DND-41 (cell line): ENCODE measurements around the gene EN1.

ENCODE experiments used
- ATAC-seq: fragments of 200-7000 bp; cut with Tn5 transposase; 3 replicates; pipeline ENCODE4 v1.9.1; 2021; ENCODE audit warnings: low read depth; ENCODE audit not compliant: insufficient read depth
- DNase-seq: peaks from one replicate; pipeline ENCODE4 v3.0.0-alpha.2; 2020
- H2AFZ ChIP-seq: 2 replicates; pipeline ENCODE4 v1.6.0; 2012; ENCODE audit warnings: low read depth, low read length
- H3K27ac ChIP-seq: 2 replicates; pipeline ENCODE4 v1.5.1; 2012; ENCODE audit warnings: low read length, inconsistent platforms
- H3K27me3 ChIP-seq: fragments of 200-600 bp; sonication (generic); 2 replicates; pipeline ENCODE4 v1.6.0; 2012; ENCODE audit warnings: low read length, mild to moderate bottlenecking, inconsistent platforms; ENCODE audit not compliant: insufficient read depth, poor library complexity
- H3K36me3 ChIP-seq: 2 replicates; pipeline ENCODE4 v1.5.1; 2012; ENCODE audit warnings: low read length, inconsistent platforms; ENCODE audit not compliant: insufficient read depth
- H3K4me1 ChIP-seq: 2 replicates; pipeline ENCODE4 v1.5.1; 2012; ENCODE audit warnings: mild to moderate bottlenecking, low read length; ENCODE audit not compliant: insufficient read depth
- H3K4me2 ChIP-seq: 2 replicates; pipeline ENCODE4 v1.6.0; 2012; ENCODE audit warnings: mild to moderate bottlenecking, moderate library complexity, low read length, inconsistent platforms; ENCODE audit not compliant: insufficient read depth
- H3K4me3 ChIP-seq, 2 experiments: fragments of 200-600 bp in 1 of 2; shearing (Covaris generic) in 1 of 2; 2 replicates each; pipeline ENCODE4 v1.5.1; 2012 to 2016; ENCODE audit warnings: inconsistent platforms in 2 of 2, low read length in 2 of 2, mild to moderate bottlenecking in 2 of 2, low read depth in 1 of 2, moderate library complexity in 1 of 2
- H3K79me2 ChIP-seq: 2 replicates; pipeline ENCODE4 v1.6.0; 2012; ENCODE audit warnings: low read length, inconsistent platforms; ENCODE audit not compliant: insufficient read depth
- H3K9ac ChIP-seq: 2 replicates; pipeline ENCODE4 v1.6.0; 2012; ENCODE audit warnings: low read depth, mild to moderate bottlenecking, inconsistent platforms, low read length, moderate library complexity
- H3K9me3 ChIP-seq: 2 replicates; pipeline ENCODE4 v1.5.1; 2012; ENCODE audit warnings: low read length, moderate library complexity, mild to moderate bottlenecking, inconsistent platforms; ENCODE audit not compliant: insufficient read depth, severe bottlenecking
- H4K20me1 ChIP-seq: 2 replicates; pipeline ENCODE4 v1.6.0; 2012; ENCODE audit warnings: low read length; ENCODE audit not compliant: insufficient read depth
- EZH2 ChIP-seq: IDR thresholded peaks from 3 replicates; pipeline ENCODE4 v1.6.1; 2012; ENCODE audit warnings: borderline replicate concordance, low read depth, mild to moderate bottlenecking, moderate library complexity, low read length, inconsistent platforms; ENCODE audit not compliant: severe bottlenecking
- TF ChIP-seq, protein P1 (sequence below): IDR thresholded peaks from 2 replicates; pipeline ENCODE4 v1.5.1; 2012; ENCODE audit warnings: borderline replicate concordance, low read length, moderate library complexity, mild to moderate bottlenecking; ENCODE audit not compliant: poor library complexity, severe bottlenecking; ENCODE audit errors: extremely low read depth

Gene EN1

DNA sequence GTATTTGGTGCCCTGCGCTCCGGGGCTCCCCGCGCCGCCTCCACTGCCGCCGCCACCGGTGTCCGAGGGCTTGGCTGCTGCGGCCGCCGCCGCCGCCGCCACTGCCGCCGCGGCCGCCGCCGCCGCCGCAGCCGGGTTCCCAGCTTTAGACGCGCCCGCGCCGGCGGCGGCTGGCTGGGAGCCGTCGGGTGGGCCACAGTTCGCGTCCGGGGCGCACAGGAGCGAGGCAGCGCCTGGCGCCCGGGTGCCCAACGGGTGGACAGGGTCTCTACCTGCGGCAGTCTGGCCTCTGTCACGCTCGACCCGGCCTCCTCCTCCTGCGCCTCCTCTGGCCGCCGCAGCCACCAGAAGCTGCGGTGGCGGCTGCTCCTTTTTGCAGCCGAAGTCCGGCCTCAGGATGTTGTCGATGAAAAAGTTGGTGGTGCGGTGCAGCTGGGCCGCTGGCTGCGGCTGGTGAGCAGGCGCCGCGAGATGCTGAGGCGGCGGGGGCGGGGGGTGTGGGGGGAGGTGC lies 951 bp downstream of the EN1 start:
- no peaks in the 10 kb centered on the region for H3K36me3 ChIP-seq
- H3K9ac ChIP-seq: no peak overlapping the region
- ATAC-seq (no peak), DNase-seq (no peak)
- no peaks in the 10 kb centered on the region for H3K27me3 ChIP-seq
- H3K4me3 ChIP-seq: no peak overlapping the region
- no peaks in the 10 kb centered on the region for H3K9me3 ChIP-seq
- no peak overlapping the region for H3K27ac ChIP-seq
- no peaks in the 10 kb centered on the region for H4K20me1 ChIP-seq
- H3K4me2 ChIP-seq: no peak overlapping the region
- TF ChIP-seq, protein P1, sequence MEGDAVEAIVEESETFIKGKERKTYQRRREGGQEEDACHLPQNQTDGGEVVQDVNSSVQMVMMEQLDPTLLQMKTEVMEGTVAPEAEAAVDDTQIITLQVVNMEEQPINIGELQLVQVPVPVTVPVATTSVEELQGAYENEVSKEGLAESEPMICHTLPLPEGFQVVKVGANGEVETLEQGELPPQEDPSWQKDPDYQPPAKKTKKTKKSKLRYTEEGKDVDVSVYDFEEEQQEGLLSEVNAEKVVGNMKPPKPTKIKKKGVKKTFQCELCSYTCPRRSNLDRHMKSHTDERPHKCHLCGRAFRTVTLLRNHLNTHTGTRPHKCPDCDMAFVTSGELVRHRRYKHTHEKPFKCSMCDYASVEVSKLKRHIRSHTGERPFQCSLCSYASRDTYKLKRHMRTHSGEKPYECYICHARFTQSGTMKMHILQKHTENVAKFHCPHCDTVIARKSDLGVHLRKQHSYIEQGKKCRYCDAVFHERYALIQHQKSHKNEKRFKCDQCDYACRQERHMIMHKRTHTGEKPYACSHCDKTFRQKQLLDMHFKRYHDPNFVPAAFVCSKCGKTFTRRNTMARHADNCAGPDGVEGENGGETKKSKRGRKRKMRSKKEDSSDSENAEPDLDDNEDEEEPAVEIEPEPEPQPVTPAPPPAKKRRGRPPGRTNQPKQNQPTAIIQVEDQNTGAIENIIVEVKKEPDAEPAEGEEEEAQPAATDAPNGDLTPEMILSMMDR: no peak
- TF ChIP-seq EZH2: no peak
- no peaks in the 10 kb centered on the region for H3K79me2 ChIP-seq
- no peaks in the 10 kb centered on the region for H3K4me1 ChIP-seq
- no peak overlapping the region for H2AFZ ChIP-seq

DNA sequence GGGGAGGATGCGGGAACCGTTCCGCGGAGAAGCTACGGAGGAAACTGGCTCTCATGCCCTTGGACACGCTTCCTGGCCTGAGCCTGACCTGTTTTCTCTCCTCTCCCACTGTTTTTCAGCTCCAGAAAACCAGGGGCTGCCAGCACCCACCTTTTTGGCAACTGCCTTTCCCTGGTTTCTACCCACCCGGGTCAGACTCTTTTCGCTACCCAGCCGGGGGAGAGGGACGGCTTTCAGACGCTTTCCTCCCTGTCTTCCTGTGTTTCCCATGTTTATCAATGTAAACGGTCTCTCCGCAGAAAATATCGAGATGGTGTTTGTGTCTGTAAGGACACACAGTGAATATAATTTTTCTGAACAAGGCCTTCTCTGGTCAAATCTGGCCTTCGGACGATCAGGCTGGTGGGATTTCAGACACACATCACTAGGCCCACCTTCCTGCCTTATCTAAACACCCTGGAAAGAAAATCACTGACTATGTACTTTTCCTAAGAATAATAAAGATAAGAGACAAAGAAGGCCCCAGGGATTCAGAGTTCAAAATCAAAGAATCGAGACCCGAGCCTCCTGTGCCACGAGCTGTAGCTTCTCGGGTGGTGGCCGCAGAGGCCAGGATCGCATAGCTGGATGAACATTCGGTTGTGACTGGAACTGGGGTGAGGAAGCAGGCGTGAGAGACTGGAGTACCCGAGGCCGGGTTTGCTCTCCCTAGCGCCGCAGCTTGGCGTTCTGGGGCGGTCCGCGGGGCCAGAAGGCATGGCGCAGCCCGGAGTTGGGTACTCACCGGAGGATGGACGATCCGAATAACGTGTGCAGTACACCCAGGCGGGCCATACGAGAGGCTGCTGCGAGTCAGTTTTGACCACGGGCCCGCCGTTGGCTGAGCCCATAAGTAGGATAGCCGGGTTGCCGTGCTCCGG lies 1.7 kb downstream of the EN1 start:
- Histone ChIP-seq H3K4me2 (no peak overlapping the region), H3K27ac (no peak overlapping the region), H4K20me1 (no peaks in the 10 kb centered on the region), H3K79me2 (no peaks in the 10 kb centered on the region), H3K9me3 (no peaks in the 10 kb centered on the region), H3K9ac (no peak overlapping the region), H3K27me3 (no peaks in the 10 kb centered on the region), H3K4me3 (no peak overlapping the region), H3K36me3 (no peaks in the 10 kb centered on the region), H3K4me1 (no peaks in the 10 kb centered on the region), H2AFZ (no peak overlapping the region)
- ATAC-seq (no peak), DNase-seq (no peak)
- TF ChIP-seq, protein P1: no peak
- TF ChIP-seq EZH2: no peak

DNA sequence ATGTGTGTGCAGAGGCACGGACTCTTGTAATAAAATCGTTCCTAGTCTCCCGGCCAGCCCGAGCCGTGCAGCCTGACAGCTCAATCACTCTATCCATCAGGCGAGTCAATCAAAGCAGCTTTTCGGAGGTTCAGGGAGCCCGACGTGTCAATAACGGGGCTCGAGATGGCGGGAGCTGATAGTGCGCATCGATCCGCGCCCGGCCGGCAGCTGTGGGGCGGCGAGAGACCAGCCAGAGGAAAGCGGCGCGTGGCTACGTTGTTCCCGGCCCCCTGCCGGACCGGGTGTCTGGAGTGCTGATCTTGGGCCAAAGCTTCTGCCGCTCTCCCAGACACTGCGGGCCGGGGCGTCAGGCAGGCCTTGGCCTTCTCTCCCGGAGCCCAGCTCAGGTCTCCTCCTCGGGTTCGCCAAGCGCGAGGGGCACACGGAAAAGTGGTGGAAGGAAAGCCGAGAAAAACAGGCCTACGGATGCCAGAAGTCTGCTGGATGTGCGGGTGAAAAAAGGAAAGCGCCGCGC lies 2.4 kb downstream of the EN1 start:
- Histone ChIP-seq H3K4me2 (no peak overlapping the region), H3K9ac (no peak overlapping the region), H3K27ac (no peak overlapping the region), H3K27me3 (no peaks in the 10 kb centered on the region), H3K4me1 (no peaks in the 10 kb centered on the region), H2AFZ (no peak overlapping the region), H3K9me3 (no peaks in the 10 kb centered on the region), H4K20me1 (no peaks in the 10 kb centered on the region), H3K36me3 (no peaks in the 10 kb centered on the region), H3K79me2 (no peaks in the 10 kb centered on the region), H3K4me3 (no peak overlapping the region)
- no peak for ATAC-seq
- no peak for DNase-seq
- TF ChIP-seq EZH2: no peak
- TF ChIP-seq, protein P1: no peak
